ENCODE measurements around the gene AXIN1.

The AXIN1 gene

DNA sequence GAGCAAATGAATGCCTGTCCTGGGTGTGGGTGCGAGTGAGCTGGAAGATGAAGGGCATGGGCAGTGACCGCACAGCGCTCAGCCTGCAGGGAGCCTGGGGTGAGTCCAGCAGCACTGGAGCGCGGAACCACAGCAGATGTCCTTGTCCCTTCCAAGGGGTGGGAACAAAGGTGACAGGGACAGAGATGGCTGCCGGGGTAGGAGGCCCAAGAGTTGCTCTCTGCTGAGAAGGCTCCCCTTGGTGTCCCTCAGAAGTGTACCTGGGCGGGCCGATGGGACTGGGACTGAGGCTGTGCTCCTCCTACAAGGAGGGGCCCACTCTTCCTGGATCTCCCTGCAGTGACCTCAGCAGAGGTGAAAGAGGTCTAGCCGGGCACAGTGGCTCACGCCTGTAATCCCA, 36.8 kb upstream of the AXIN1 start:
- TF ChIP-seq CTCF (conservative IDR thresholded peaks at IDR 0.05; ENCODE audit: low read depth, low read length): no peak
- no peak for DNase-seq (ENCODE audit: low read depth)
- H3K4me3 ChIP-seq (ENCODE audit: low read depth, low read length): no peak overlapping the region

- peak overlapping the region; percentile 18 for H3K4me3 ChIP-seq (ENCODE audit: low read depth, low read length)
- TF ChIP-seq CTCF (conservative IDR thresholded peaks at IDR 0.05; ENCODE audit: low read depth, low read length): peak; percentile 35
- peak; percentile 68 for DNase-seq (ENCODE audit: low read depth)
Observed at GRCh38 chr16:387761-388666, 35.5 kb upstream of the AXIN1 start.

GRCh38 chr16:386641-387156, 34.2 kb upstream of the AXIN1 start:
- DNase-seq (ENCODE audit: low read depth): no peak

DNA sequence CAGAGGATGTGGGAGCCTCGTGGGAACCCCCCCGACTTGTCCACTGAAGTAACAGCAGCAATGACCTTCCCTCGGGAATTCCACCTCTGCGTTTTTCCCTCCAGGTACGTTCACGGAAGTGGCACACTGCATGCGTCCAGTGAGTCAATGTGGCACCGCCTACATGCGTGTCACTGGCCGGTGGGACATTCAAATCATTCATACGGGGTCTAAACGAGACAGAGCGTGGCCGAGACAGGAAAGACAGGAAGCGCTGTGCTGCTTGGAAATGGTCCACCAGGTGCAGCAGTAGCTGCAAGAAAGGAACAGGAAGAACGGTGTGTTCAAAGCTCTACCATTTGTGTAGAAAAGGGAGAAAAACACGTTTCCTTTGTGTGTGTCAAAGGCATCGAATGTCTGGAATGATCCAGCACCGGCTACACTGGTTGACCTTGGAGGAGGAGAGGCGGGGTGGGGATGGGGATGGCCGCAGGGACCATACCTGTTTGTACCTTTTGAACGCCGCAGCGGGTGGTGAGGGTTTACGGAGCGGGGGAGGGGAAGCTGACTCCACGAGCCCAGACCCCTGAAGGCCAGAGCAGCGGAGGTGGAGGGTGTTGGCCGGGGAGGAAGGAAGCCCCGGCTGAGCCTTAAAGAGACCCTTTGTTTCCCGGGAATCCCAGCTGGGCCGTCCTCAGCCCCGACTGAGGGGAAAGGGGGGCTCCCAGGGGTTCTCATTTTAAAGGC, 31.0 kb upstream of the AXIN1 start:
- TF ChIP-seq CTCF (conservative IDR thresholded peaks at IDR 0.05; ENCODE audit: low read depth, low read length): no peak
- no peak for DNase-seq (ENCODE audit: low read depth)
- no peak overlapping the region for H3K4me3 ChIP-seq (ENCODE audit: low read depth, low read length)

More at GRCh38 chr16:386641-387156, 34.2 kb upstream of the AXIN1 start:
- peak; percentile 15 for TF ChIP-seq CTCF (conservative IDR thresholded peaks at IDR 0.05; ENCODE audit: low read depth, low read length)
- H3K4me3 ChIP-seq (ENCODE audit: low read depth, low read length): no peak overlapping the region

DNA sequence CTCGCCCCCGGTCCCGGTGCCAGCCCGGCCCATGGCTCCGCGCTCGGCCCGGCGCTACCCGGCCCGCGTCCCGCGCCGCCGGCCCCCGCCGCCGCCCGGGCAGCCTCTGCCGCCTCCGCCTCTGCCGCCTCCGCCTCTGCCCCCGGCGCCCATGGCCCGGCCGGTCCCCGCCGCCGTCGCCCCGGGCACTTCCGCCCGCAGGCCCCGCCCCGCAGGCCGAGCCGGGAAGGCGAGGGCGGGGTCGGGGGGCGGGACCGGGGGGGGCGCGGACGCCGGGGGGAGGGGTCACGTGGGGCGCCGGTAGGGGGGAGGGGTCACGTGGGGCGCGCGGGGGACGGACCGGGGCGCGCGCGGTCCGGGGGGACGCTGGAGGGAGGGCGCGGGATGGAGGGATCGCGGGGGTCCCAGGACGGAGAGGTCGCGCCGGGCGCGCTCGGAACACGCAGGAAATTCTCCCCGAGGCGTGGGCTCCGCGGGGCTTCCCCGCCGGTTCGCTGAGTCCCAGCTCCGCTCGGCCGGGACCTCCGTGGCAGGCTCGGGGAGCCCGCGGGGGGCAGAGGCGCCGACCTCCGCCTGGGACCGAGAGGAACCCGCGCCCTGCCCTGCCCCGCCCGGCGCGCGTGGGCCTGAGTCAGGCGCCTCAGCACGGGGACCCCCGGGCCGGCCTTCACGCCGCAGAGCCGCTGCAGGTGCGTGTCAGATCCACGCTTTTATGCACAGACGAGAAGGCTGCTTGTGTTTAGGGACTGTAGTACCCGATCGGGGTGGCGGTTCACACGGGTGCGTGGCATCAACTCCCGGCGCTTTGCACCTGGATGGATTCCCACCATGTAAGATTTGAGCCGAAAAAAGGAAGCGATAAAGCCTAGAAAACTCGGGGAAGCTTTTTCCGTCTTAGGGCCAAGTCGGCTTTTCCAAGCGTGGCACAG, 29.5 kb upstream of the AXIN1 start, which contains the start of gene PGAP6:
Gene PGAP6, minus strand, starts transcription at position 190 of the 929 bp plus-strand sequence. Its CDS starts 157 bp downstream, at position 33.
- TF ChIP-seq CTCF (conservative IDR thresholded peaks at IDR 0.05; ENCODE audit: low read depth, low read length): no peak
- DNase-seq (ENCODE audit: low read depth): no peak
- peak within 1 kb of the TSS; percentile 78 for H3K4me3 ChIP-seq (ENCODE audit: low read depth, low read length)

Measured in choroid plexus epithelial cell (primary cell).